ENCODE data around the gene FXYD4.

DNA sequence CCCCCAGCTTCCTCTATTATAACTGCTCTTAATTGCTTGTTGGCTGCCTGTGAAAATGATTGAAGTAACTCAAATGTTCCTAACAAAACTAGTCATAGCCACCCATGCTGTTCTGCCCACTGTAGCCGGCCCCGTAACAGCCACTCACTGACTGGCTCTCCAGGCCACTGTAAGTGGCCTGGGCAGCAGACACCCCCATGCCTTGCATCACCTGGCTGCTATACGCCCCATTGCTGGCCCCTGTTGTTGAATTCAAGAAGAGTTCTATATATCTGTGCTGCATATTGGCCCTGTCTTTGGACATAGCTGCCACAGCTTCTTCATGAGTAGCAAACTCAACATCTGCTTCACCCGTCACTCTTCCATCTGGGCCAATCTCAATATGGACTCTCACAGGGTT is 15.1 kb downstream of the FXYD4 start:
- TF ChIP-seq EZH2phosphoT487 (IDR thresholded peaks at IDR 0.05; ENCODE audit: unreplicated experiment) = no peak
- TF ChIP-seq, protein P1, sequence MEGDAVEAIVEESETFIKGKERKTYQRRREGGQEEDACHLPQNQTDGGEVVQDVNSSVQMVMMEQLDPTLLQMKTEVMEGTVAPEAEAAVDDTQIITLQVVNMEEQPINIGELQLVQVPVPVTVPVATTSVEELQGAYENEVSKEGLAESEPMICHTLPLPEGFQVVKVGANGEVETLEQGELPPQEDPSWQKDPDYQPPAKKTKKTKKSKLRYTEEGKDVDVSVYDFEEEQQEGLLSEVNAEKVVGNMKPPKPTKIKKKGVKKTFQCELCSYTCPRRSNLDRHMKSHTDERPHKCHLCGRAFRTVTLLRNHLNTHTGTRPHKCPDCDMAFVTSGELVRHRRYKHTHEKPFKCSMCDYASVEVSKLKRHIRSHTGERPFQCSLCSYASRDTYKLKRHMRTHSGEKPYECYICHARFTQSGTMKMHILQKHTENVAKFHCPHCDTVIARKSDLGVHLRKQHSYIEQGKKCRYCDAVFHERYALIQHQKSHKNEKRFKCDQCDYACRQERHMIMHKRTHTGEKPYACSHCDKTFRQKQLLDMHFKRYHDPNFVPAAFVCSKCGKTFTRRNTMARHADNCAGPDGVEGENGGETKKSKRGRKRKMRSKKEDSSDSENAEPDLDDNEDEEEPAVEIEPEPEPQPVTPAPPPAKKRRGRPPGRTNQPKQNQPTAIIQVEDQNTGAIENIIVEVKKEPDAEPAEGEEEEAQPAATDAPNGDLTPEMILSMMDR (conservative IDR thresholded peaks at IDR 0.05; ENCODE audit: low read depth in 2 of 2) = no peak
- TF ChIP-seq ZNF331 (CRISPR knock-in tag; IDR thresholded peaks at IDR 0.05; ENCODE audit: low read depth) = no peak
- TF ChIP-seq, protein P2, sequence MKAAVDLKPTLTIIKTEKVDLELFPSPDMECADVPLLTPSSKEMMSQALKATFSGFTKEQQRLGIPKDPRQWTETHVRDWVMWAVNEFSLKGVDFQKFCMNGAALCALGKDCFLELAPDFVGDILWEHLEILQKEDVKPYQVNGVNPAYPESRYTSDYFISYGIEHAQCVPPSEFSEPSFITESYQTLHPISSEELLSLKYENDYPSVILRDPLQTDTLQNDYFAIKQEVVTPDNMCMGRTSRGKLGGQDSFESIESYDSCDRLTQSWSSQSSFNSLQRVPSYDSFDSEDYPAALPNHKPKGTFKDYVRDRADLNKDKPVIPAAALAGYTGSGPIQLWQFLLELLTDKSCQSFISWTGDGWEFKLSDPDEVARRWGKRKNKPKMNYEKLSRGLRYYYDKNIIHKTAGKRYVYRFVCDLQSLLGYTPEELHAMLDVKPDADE (IDR thresholded peaks at IDR 0.05) = no peak
- TF ChIP-seq, protein P3, sequence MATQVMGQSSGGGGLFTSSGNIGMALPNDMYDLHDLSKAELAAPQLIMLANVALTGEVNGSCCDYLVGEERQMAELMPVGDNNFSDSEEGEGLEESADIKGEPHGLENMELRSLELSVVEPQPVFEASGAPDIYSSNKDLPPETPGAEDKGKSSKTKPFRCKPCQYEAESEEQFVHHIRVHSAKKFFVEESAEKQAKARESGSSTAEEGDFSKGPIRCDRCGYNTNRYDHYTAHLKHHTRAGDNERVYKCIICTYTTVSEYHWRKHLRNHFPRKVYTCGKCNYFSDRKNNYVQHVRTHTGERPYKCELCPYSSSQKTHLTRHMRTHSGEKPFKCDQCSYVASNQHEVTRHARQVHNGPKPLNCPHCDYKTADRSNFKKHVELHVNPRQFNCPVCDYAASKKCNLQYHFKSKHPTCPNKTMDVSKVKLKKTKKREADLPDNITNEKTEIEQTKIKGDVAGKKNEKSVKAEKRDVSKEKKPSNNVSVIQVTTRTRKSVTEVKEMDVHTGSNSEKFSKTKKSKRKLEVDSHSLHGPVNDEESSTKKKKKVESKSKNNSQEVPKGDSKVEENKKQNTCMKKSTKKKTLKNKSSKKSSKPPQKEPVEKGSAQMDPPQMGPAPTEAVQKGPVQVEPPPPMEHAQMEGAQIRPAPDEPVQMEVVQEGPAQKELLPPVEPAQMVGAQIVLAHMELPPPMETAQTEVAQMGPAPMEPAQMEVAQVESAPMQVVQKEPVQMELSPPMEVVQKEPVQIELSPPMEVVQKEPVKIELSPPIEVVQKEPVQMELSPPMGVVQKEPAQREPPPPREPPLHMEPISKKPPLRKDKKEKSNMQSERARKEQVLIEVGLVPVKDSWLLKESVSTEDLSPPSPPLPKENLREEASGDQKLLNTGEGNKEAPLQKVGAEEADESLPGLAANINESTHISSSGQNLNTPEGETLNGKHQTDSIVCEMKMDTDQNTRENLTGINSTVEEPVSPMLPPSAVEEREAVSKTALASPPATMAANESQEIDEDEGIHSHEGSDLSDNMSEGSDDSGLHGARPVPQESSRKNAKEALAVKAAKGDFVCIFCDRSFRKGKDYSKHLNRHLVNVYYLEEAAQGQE (IDR thresholded peaks at IDR 0.05; ENCODE audit: unreplicated experiment) = no peak
- no peak for TF ChIP-seq EZH2 (IDR thresholded peaks at IDR 0.05; ENCODE audit: low read depth, unreplicated experiment)
- no peak for TF ChIP-seq POLR2AphosphoS5 (IDR thresholded peaks at IDR 0.05; ENCODE audit: low read depth)
- TF ChIP-seq, protein P4, sequence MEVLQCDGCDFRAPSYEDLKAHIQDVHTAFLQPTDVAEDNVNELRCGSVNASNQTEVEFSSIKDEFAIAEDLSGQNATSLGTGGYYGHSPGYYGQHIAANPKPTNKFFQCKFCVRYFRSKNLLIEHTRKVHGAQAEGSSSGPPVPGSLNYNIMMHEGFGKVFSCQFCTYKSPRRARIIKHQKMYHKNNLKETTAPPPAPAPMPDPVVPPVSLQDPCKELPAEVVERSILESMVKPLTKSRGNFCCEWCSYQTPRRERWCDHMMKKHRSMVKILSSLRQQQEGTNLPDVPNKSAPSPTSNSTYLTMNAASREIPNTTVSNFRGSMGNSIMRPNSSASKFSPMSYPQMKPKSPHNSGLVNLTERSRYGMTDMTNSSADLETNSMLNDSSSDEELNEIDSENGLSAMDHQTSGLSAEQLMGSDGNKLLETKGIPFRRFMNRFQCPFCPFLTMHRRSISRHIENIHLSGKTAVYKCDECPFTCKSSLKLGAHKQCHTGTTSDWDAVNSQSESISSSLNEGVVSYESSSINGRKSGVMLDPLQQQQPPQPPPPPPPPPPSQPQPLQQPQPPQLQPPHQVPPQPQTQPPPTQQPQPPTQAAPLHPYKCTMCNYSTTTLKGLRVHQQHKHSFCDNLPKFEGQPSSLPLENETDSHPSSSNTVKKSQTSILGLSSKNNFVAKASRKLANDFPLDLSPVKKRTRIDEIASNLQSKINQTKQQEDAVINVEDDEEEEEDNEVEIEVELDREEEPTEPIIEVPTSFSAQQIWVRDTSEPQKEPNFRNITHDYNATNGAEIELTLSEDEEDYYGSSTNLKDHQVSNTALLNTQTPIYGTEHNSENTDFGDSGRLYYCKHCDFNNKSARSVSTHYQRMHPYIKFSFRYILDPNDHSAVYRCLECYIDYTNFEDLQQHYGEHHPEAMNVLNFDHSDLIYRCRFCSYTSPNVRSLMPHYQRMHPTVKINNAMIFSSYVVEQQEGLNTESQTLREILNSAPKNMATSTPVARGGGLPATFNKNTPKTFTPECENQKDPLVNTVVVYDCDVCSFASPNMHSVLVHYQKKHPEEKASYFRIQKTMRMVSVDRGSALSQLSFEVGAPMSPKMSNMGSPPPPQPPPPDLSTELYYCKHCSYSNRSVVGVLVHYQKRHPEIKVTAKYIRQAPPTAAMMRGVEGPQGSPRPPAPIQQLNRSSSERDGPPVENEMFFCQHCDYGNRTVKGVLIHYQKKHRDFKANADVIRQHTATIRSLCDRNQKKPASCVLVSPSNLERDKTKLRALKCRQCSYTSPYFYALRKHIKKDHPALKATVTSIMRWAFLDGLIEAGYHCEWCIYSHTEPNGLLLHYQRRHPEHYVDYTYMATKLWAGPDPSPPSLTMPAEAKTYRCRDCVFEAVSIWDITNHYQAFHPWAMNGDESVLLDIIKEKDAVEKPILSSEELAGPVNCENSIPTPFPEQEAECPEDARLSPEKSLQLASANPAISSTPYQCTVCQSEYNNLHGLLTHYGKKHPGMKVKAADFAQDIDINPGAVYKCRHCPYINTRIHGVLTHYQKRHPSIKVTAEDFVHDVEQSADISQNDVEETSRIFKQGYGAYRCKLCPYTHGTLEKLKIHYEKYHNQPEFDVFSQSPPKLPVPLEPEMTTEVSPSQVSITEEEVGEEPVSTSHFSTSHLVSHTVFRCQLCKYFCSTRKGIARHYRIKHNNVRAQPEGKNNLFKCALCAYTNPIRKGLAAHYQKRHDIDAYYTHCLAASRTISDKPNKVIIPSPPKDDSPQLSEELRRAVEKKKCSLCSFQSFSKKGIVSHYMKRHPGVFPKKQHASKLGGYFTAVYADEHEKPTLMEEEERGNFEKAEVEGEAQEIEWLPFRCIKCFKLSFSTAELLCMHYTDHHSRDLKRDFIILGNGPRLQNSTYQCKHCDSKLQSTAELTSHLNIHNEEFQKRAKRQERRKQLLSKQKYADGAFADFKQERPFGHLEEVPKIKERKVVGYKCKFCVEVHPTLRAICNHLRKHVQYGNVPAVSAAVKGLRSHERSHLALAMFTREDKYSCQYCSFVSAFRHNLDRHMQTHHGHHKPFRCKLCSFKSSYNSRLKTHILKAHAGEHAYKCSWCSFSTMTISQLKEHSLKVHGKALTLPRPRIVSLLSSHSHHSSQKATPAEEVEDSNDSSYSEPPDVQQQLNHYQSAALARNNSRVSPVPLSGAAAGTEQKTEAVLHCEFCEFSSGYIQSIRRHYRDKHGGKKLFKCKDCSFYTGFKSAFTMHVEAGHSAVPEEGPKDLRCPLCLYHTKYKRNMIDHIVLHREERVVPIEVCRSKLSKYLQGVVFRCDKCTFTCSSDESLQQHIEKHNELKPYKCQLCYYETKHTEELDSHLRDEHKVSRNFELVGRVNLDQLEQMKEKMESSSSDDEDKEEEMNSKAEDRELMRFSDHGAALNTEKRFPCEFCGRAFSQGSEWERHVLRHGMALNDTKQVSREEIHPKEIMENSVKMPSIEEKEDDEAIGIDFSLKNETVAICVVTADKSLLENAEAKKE (CRISPR knock-in tag; IDR thresholded peaks at IDR 0.05) = no peak
